HepG2 (cell line): ENCODE data around the gene TMEM144. TPM values are rescaled to one million over a fixed set of nuclear protein-coding genes. Genes with fewer than 3 reads are reported as not detected.

ENCODE experiments used
- ATAC-seq: fragments of 200-7000 bp; cut with Tn5 transposase; 3 replicates; pipeline ENCODE4 v1.9.1; 2020; ENCODE audit warnings: mild to moderate bottlenecking, moderate library complexity
- BruUV-seq: library from RNA; stranded (reverse); fragments of 400-500 nt; replicated peaks from 2 replicates; lab custom pipeline; 2021; lab: Mats Ljungman, UMichigan
- CTCF ChIA-PET: fragments of 300-600 bp; formaldehyde crosslinking; extraction: SDS; loops from one replicate; lab custom pipeline; 2021; ENCODE audit warnings: low total read pairs, inconsistent platforms, low intra/inter-chr PET ratio; lab: Yijun Ruan, JAX
- POLR2A ChIA-PET: fragments of 350-600 bp; sonication (Branson Sonifier 250); formaldehyde crosslinking; loops from one replicate; lab custom pipeline; 2020; ENCODE audit warnings: antibody characterized with exemption, inconsistent platforms; lab: Yijun Ruan, JAX
- DNase-seq: peaks from one replicate; pipeline ENCODE4 v3.0.0-alpha.2; 2015; ENCODE audit warnings: low spot score
- FAIRE-seq: peaks from 3 replicates; lab custom pipeline; 2011; peaks lifted over from hg19 to GRCh38; lab: Jason Lieb, UNC
- H2AFZ ChIP-seq: one replicate; pipeline ENCODE4 v1.6.1; 2011; ENCODE audit warnings: low read length, inconsistent platforms
- H3K27ac ChIP-seq: fragments of 300-600 bp; 3 replicates; pipeline ENCODE4 v1.8.0; 2011; ENCODE audit warnings: mixed run types, mild to moderate bottlenecking, mixed read lengths, low read length, inconsistent platforms; ENCODE audit not compliant: insufficient read depth; ENCODE audit errors: extremely low read length
- H3K27me3 ChIP-seq, 2 experiments: fragments of 200-600 bp in 1 of 2; 2 replicates in 1 of 2; 3 replicates in 1 of 2; pipeline versions ENCODE4 v1.6.0 to v1.8.0; 2011; ENCODE audit warnings: low read length in 2 of 2, mild to moderate bottlenecking in 2 of 2, moderate library complexity in 2 of 2, inconsistent platforms in 1 of 2; ENCODE audit not compliant: insufficient read depth in 2 of 2, control insufficient read depth in 1 of 2
- H3K36me3 ChIP-seq, 2 experiments: fragments of 200-600 bp in 1 of 2; replicated peaks in 1 of 2; 2 replicates in 1 of 2; 3 replicates in 1 of 2; pipeline versions ENCODE4 v1.5.1 to v1.8.0; 2011; ENCODE audit warnings: low read length in 2 of 2, inconsistent platforms in 1 of 2; ENCODE audit not compliant: insufficient read depth in 2 of 2, control insufficient read depth in 1 of 2
- H3K4me1 ChIP-seq: 2 replicates; pipeline ENCODE4 v1.5.1; 2012; ENCODE audit warnings: low read length, inconsistent platforms; ENCODE audit not compliant: insufficient read depth
- H3K4me2 ChIP-seq: 2 replicates; pipeline ENCODE4 v1.6.0; 2011; ENCODE audit warnings: low read depth, low read length, inconsistent platforms
- H3K4me3 ChIP-seq, 3 experiments: fragments of 200-600 bp in 1 of 3; sonication (generic), shearing (Covaris generic) in 1 of 3; replicated peaks in 1 of 3; 2 replicates each; pipeline ENCODE4 v1.5.1; 2011 to 2016; ENCODE audit warnings: low read length in 3 of 3, inconsistent platforms in 2 of 3, low read depth in 2 of 3, mild to moderate bottlenecking in 2 of 3, control low read depth in 1 of 3, mixed read lengths in 1 of 3; ENCODE audit not compliant: insufficient read depth in 1 of 3
- H3K79me2 ChIP-seq: one replicate; pipeline ENCODE4 v1.6.1; 2011; ENCODE audit warnings: low read length, inconsistent platforms; ENCODE audit not compliant: insufficient read depth
- H3K9ac ChIP-seq: 2 replicates; pipeline ENCODE4 v1.6.0; 2011; ENCODE audit warnings: mild to moderate bottlenecking, low read depth, low read length, inconsistent platforms; ENCODE audit not compliant: insufficient read depth
- H3K9me3 ChIP-seq: 2 replicates; pipeline ENCODE4 v1.5.1; 2012; ENCODE audit warnings: mild to moderate bottlenecking, low read length
- H4K20me1 ChIP-seq: 2 replicates; pipeline ENCODE4 v1.6.0; 2011; ENCODE audit warnings: inconsistent platforms, mild to moderate bottlenecking, low read length, moderate library complexity; ENCODE audit not compliant: insufficient read depth
- ATRX ChIP-seq: sonication (generic); formaldehyde crosslinking; IDR thresholded peaks from 2 replicates; pipeline ENCODE4 v1.4.0; 2020; ENCODE audit warnings: missing genetic modification reagents, borderline replicate concordance
- BRF2 ChIP-seq: sonication (generic); formaldehyde crosslinking; IDR thresholded peaks from 2 replicates; pipeline ENCODE4 v1.8.1; 2022; ENCODE audit warnings: mild to moderate bottlenecking, missing genetic modification reagents
- CENPT ChIP-seq: sonication (generic); formaldehyde crosslinking; IDR thresholded peaks from 2 replicates; pipeline ENCODE4 v1.8.0; 2022; ENCODE audit warnings: low read depth, mild to moderate bottlenecking, moderate library complexity, missing genetic modification reagents
- DDIT3 ChIP-seq: sonication (generic); formaldehyde crosslinking; IDR thresholded peaks from 2 replicates; pipeline ENCODE4 v1.4.0; 2020; ENCODE audit warnings: mild to moderate bottlenecking, missing genetic modification reagents
- EZH2 ChIP-seq: conservative IDR thresholded peaks from 2 replicates; pipeline ENCODE4 v1.6.1; 2012; ENCODE audit warnings: mild to moderate bottlenecking, low read depth, low read length, moderate library complexity
- KDM2A ChIP-seq: sonication (generic); formaldehyde crosslinking; IDR thresholded peaks from 2 replicates; pipeline ENCODE4 v1.4.0; 2020; ENCODE audit warnings: low read depth, missing genetic modification reagents, borderline replicate concordance
- PATZ1 ChIP-seq: sonication (generic); formaldehyde crosslinking; IDR thresholded peaks from 2 replicates; pipeline ENCODE4 v1.4.0; 2020; ENCODE audit warnings: missing genetic modification reagents
- PLRG1 ChIP-seq: fragments of 450-650 bp; conservative IDR thresholded peaks from 2 replicates; pipeline ENCODE4 v1.6.1; 2016
- PLSCR1 ChIP-seq: sonication (generic); formaldehyde crosslinking; IDR thresholded peaks from 2 replicates; pipeline ENCODE4 v1.5.0; 2020; ENCODE audit warnings: missing genetic modification reagents, mild to moderate bottlenecking, borderline replicate concordance
- RXRB ChIP-seq: IDR thresholded peaks from 2 replicates; pipeline ENCODE4 v1.6.1; 2016; ENCODE audit warnings: borderline replicate concordance, missing genetic modification reagents, missing compliant biosample characterization
- TCF12 ChIP-seq, 2 experiments: fragments of 450-650 bp in 1 of 2; sonication (generic) in 1 of 2; formaldehyde crosslinking in 1 of 2; IDR thresholded peaks; 2 replicates each; pipeline versions ENCODE4 v1.6.1 to v1.8.0; 2017 to 2022; ENCODE audit warnings: antibody characterized with exemption in 1 of 2, mild to moderate bottlenecking in 1 of 2, missing genetic modification reagents in 1 of 2, moderate library complexity in 1 of 2
- ZNF230 ChIP-seq: sonication (generic); formaldehyde crosslinking; IDR thresholded peaks from 2 replicates; pipeline ENCODE4 v1.4.0; 2020; ENCODE audit warnings: mild to moderate bottlenecking, missing genetic modification reagents
- ZNF530 ChIP-seq: sonication (generic); formaldehyde crosslinking; IDR thresholded peaks from 2 replicates; pipeline ENCODE4 v1.5.0; 2020; ENCODE audit warnings: low read depth, mild to moderate bottlenecking, missing genetic modification reagents
- ZNF563 ChIP-seq: sonication (generic); formaldehyde crosslinking; IDR thresholded peaks from 2 replicates; pipeline ENCODE4 v1.8.0; 2022; ENCODE audit warnings: mild to moderate bottlenecking, moderate library complexity, missing genetic modification reagents
- ZSCAN12 ChIP-seq: sonication (generic); formaldehyde crosslinking; IDR thresholded peaks from 2 replicates; pipeline ENCODE4 v1.9.0; 2021; ENCODE audit warnings: mild to moderate bottlenecking, missing genetic modification reagents
- ZSCAN5A ChIP-seq: sonication (generic); formaldehyde crosslinking; IDR thresholded peaks from 2 replicates; pipeline ENCODE4 v1.8.0; 2022; ENCODE audit warnings: mild to moderate bottlenecking, missing genetic modification reagents, borderline replicate concordance
- WGBS: methylation state at CpG from one replicate; pipeline ENCODE4 v1.1.6; 2017; ENCODE audit warnings: low lambda C conversion rate; 5-methylcytosine and 5-hydroxymethylcytosine counted together
- in situ Hi-C: cut with HindIII; loops from 2 replicates; pipeline ENCODE4 v1.10.0; 2017; ENCODE audit warnings: low pct_unique_long_range_greater_than_20kb; ENCODE audit not compliant: extremely low pct_ligation_motif_present
- intact Hi-C: fragments of 100-400 bp; cut with micrococcal nuclease; formaldehyde crosslinking; loops from one replicate; pipeline ENCODE4 v1.10.0; 2022; ENCODE audit not compliant: unreplicated experiment
- polyA plus RNA-seq, 8 experiments: library from polyadenylated mRNA; depleted of rRNA in 3 of 8; stranded (reverse) in 7 of 8; unstranded in 1 of 8; fragments of >200 nt; fragmentation: Illumina TruSeq in 4 of 8; extraction: Trizol in 4 of 8; gene quantifications; 2 replicates each; pipeline versions ENCODE4 v1.2.1 to v1.2.3, GENCODE V29; 2011 to 2016; ENCODE audit warnings: low read depth in 4 of 8, missing spikeins in 1 of 8, mixed read lengths in 1 of 8; ENCODE audit not compliant: insufficient read depth in 1 of 8
- total RNA-seq, 5 experiments: library from RNA; depleted of rRNA; stranded (reverse); fragments of >200 nt; fragmentation: Illumina TruSeq; extraction: Trizol; gene quantifications; 2 replicates each; pipeline ENCODE4 v1.2.3, GENCODE V29; 2016; ENCODE audit warnings: low read depth in 1 of 5

The TMEM144 gene
- total and polyA plus RNA-seq, 2 of the 13 experiments (the other 11 are each of a cell fraction or from before 2014, with no cell fraction given): 10.9 to 12.3 TPM

- in situ Hi-C loops: no loop called here
- POLR2A ChIA-PET: no interaction called here
- Histone ChIP-seq H3K4me2 (no peak overlapping the region), H3K36me3 (peaks cover 0 to 24% of the 10 kb centered on the region in 2 experiments; a peak in 3 of 5 replicates), H3K79me2 (no peaks in the 10 kb centered on the region)
- no peak for FAIRE-seq
- BruUV-seq: no TSS peak
- 84% methylated on average over 9 of the region's 9 CpGs for WGBS
- no peak for DNase-seq
- TF ChIP-seq DDIT3 (CRISPR knock-in tag) (no peak), ZSCAN5A (CRISPR knock-in tag) (no peak), ZNF530 (CRISPR knock-in tag) (no peak), BRF2 (CRISPR knock-in tag) (no peak), PATZ1 (CRISPR knock-in tag) (no peak), TCF12 (IDR thresholded peaks at IDR 0.05) (no peak), TCF12 (CRISPR knock-in tag; IDR thresholded peaks at IDR 0.05) (no peak), ZSCAN12 (no peak), KDM2A (CRISPR knock-in tag) (no peak), PLSCR1 (no peak), ATRX (CRISPR knock-in tag) (no peak), ZNF230 (CRISPR knock-in tag) (no peak), ZNF563 (CRISPR knock-in tag) (no peak), RXRB (CRISPR knock-in tag) (no peak), EZH2 (no peak), CENPT (CRISPR knock-in tag) (no peak), PLRG1 (no peak)
- TF ChIP-seq, all 625 proteins: peak for 0
- no peaks in the 10 kb centered on the region for H3K9me3 ChIP-seq
- H3K9ac ChIP-seq: no peak overlapping the region
- ATAC-seq: no peak
- CTCF ChIA-PET: no interaction called here
- no peak overlapping the region for H3K27ac ChIP-seq
- no peaks in the 10 kb centered on the region for H3K27me3 ChIP-seq
- H2AFZ ChIP-seq: no peak overlapping the region
- intact Hi-C loops: no loop called here
- no peaks in the 10 kb centered on the region for H3K4me1 ChIP-seq
- no peaks in the 10 kb centered on the region for H4K20me1 ChIP-seq
- no peak overlapping the region for H3K4me3 ChIP-seq
Measured at GRCh38 chr4:158236304-158237030, 26.2 kb downstream of the TMEM144 start.
